SH-SY5Y (cell line): ENCODE measurements around the gene KYAT1.

ENCODE experiments used
- GATA2 ChIP-seq: IDR thresholded peaks from 2 replicates; pipeline ENCODE4 v1.6.1; 2011; ENCODE audit warnings: mild to moderate bottlenecking, low read depth, low read length
- GATA3 ChIP-seq: IDR thresholded peaks from 2 replicates; pipeline ENCODE4 v1.6.1; 2011; ENCODE audit warnings: low read depth, mild to moderate bottlenecking, low read length, moderate library complexity

DNA sequence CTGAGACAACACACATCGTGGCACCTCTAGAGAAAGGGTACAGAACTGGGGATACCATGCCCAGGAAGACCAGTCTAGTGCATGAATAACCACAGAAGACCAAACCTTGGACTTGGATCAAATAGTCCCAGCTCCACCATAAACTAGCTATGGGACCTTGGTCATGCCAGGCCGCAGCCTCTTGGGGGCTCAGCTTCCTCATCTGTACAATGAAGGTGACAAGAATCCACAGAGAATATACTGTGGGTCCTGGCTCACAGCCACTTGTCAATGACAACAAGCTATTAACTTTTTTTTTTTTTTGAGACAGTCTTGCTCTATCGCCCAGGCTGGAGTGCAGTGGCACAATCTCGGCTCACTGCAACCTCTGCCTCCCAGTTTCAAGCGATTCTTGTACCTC lies 3.9 kb downstream of the KYAT1 start:
- TF ChIP-seq GATA2 (no peak), GATA3 (no peak)
